Measurements from ENCODE around the gene ZNF670.
"Not testable (repeated sequence)": the region's sequence is repeated elsewhere in the genome, so short reads cannot be mapped to it uniquely, and the experiment has no call there.

The ZNF670 gene

DNA sequence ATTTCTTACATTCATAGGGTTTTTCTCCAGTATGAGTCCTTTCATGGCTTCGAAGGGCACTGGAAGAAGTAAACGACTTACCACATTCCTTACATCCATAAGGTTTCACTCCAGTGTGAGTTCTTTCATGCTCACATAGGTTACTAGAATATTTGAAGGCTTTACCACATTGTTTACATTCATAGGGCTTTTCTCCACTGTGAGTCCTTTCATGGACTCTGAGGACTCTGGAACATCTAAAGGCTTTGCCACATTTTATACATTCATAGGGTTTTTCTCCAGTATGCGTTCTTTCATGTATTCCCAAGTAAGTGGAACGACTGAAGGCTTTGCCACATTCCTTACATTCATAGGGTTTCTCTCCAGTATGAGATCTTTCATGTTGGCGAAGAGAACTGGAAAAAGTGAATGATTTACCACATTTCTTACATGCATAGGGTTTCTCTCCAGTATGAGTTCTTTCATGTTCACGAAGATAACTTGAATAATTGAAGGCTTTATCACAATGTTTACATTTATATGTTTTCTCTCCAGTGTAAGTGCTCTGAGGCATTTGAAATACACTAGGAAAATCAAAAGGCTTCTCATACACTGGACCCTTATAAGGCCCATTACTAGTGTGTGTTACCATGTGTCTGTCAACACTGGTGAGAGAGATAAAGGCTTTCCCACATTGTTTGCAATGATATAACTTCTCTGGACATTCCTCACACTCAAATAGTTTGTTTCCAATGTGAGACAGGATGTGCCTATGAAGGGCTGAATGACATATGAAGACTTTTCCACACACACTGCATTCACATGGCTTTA is 40.9 kb downstream of the ZNF670 start:
- DNase-seq (ENCODE audit: low spot score) = no peak

DNA sequence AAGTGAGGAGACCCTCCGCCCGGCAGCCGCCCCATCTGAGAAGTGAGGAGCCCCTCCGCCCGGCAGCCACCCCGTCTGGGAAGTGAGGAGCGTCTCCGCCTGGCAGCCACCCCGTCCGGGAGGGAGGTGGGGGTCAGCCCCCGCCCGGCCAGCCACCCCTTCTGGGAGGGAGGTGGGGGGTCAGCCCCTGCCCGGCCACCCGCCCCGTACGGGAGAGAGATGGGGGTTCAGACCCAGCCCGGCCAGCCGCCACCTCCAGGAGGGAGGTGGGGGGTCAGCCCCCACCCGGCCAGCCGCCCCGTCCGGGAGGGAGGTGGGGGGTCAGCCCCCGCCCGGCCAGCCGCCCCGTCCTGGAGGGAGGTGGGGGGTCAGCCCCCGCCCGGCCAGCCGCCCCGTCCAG is 46.3 kb downstream of the ZNF670 start:
- not testable (repeated sequence) for DNase-seq (ENCODE audit: low spot score)

Data from Ammon's horn (tissue), 1 donor.